GM21390 (cell line): ENCODE results near the gene ANGPTL7.
"Not testable (repeated sequence)": the region's sequence is repeated elsewhere in the genome, so short reads cannot be mapped to it uniquely, and the experiment has no call there.

ENCODE experiments used
- ATAC-seq: cut with Tn5 transposase; IDR thresholded peaks from one replicate; pipeline ENCODE4 v1.9.1; 2021; ENCODE audit not compliant: unreplicated experiment

ANGPTL7 gene, protein sequence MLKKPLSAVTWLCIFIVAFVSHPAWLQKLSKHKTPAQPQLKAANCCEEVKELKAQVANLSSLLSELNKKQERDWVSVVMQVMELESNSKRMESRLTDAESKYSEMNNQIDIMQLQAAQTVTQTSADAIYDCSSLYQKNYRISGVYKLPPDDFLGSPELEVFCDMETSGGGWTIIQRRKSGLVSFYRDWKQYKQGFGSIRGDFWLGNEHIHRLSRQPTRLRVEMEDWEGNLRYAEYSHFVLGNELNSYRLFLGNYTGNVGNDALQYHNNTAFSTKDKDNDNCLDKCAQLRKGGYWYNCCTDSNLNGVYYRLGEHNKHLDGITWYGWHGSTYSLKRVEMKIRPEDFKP

GRCh38 chr1:11188858-11189451, at the start of gene ANGPTL7:
Gene ANGPTL7, plus strand, starts transcription at chr1:11189355. Its CDS starts 225 bp downstream, at chr1:11189580.
- ATAC-seq, result no peak

DNA sequence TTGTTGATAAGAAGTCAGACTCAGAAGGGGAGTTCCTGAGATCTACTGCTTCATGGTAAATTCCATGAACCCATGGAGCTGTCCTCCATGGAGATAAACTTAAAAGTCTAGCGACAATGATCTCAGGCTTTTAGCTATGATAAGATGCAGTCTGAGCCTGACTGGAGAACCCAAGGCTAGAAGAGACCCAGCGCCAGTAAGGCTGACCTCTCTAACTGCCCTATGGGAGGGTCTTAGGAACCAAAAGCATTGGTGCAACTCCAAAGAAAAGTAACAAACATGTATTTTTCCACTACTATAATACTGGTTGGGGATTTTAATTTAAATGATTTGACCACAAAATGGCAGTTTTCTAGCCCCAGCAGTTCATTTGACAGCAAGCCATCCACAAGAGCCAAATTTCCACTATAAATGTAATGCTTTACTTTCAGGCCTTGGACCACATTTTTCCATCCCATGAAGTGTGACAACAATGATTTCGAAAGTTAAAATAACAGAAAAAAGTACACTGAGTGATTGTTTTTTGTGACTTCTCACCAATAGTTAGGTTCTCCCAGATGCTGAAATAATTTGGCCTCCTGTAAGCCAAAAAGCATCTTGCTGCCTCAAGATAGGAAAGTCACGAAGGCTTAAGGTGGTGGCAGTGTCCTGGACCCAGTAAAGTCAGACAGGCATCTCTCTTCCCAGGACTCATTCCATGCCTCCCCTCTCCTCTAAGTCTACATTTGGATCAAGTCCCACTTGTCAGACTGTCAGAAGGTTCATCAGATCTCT, 46.4 kb upstream of the ANGPTL7 start:
- ATAC-seq, result no peak

DNA sequence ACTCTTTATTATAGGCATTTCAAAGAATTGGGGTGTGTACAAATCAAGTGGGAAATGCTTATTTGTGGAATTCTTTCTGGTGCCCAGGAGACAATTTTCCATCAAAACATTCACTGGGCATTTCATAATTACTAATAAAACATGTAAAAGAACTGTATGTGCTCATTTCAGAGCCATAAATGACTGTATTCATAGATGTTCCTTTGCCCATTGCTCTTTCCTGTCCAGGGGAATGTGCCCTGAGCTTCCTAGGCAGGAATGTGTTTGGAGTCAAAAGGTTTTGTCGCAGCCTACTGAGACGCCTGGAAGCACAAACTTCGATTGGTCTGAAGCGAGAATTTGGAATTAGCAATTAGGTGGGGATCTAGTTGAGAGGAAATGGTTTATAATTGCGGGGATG, 45.8 kb upstream of the ANGPTL7 start:
- no peak for ATAC-seq

DNA sequence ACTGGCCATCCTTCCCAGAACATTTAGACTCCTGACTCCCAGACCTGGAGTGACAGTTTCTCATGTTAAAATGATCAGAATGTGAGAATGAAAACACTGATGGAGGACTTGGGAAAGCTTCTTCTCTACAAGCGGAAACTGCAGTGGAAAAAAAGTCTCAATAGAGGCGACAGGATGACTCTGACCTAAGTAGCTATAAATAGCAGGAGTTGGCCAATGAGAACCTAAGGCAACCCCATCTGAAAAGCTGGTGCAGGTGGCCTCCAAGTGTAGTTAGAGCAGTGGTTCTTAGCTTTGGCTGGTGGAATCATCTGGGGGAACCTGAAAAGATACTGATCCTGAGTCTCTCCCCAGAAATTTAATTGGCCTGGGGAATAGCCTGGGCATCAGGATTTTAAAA, 45.2 kb upstream of the ANGPTL7 start:
- ATAC-seq, result no peak

DNA sequence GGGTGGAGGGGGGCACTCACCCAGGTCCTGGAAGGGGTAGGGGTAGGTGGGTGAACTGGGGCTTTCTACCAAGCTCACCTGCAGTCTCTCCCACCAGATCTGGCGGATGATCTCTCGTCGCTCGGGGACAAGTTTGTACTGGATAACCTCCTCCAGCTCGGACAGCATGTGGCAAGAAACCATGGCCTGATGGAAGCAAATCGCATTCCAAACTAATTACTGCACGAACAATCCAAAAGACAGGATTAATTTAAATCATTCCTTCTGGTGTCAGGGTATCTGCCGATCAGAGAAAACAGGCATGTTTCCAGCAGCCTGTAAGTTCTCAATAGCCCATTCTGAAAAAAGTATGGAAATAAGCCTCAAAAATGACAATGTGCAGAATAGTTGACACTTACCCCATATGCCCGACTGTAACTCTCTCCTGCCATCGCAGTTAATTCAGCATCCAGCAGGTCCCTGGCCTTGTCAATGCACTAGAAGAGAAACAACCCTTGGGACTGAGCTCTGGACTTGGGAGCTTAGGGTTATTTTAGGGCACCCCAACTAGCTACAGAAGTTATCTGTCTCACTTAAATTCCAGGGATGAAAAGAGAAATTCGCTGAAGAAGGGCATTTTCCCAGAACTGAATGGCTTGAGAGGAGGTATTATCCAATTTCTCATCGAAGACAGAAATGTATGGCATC, 44.4 kb upstream of the ANGPTL7 start:
- ATAC-seq, result no peak

DNA sequence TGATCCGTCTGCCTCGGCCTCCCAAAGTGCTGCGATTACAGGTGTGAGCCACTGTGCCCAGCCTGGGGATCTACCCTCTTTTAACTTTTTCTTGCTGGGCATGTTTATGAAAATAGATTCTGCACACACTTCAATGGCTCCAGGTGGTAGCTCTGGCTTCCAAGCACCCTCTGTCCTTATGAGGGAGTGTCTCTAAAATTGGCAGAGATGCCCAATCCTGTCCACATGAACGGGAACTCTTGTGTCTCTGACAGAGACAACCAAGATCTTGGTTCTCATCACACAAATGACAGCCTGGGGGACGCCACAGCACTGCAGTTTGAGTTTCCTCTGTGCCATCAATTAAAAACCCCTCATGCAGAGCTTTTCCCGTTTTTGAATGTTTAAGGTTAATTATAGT, 43.4 kb upstream of the ANGPTL7 start:
- ATAC-seq, result no peak

DNA sequence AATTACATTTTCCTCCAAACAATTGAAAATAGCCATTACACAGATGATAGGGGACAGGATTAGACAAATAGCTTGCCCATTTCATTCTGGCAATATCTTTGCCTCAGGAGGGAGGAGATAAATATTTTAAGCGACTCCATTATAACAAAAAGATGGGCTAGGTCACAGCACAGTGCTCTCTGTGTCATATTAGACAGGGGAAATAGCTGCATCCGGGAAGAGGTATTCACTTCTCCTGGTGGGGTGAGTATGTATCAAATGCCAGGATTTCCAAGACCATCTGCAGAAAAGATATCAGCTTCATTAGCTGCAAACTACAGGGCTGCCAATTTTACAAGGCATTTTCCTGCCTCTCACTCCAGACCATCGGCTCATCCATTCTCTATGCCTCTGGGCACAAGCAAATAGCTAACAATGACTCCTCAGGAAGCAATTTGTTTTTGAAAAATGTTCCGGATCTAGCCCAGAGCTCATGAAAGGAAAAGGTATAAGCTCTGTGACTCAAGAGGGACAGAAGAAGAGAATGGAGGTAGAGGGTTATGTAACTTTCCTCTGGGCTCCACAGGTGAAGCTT, 41.9 kb upstream of the ANGPTL7 start:
- ATAC-seq, result no peak

GRCh38 chr1:11150326-11150725, 38.8 kb upstream of the ANGPTL7 start:
- ATAC-seq, result no peak

GRCh38 chr1:11151114-11151513, 38.0 kb upstream of the ANGPTL7 start:
- ATAC-seq, result no peak

GRCh38 chr1:11151826-11152612, 37.1 kb upstream of the ANGPTL7 start:
- ATAC-seq, result no peak

GRCh38 chr1:11152755-11153154, 36.4 kb upstream of the ANGPTL7 start:
- no peak for ATAC-seq

DNA sequence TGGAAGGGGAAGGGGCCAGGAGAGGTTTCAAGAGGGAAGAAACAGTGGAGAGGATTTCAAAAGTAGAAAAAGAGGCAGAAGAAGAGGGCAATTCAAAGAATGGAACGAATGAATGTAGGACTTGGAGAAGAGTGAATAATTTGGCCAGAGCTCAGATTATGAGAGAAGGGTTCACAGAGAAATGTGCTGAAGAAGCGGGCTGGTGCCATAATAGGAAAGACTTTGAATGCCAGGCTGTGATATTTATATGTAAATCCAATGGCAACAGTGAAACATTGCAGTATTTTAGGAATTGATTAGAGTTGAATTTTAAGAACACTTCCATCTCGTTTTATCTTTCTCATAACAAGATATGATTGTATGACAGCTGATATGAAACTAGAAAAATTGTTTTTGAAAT, 36.0 kb upstream of the ANGPTL7 start:
- ATAC-seq, result no peak

GRCh38 chr1:11156441-11156840, 32.7 kb upstream of the ANGPTL7 start:
- ATAC-seq, result no peak

- no peak for ATAC-seq
These were observed 32.2 kb upstream of the ANGPTL7 start for GRCh38 chr1:11156963-11157362.

- no peak for ATAC-seq
These were observed 31.8 kb upstream of the ANGPTL7 start for GRCh38 chr1:11157394-11157793.

- no peak for ATAC-seq
These were observed 31.3 kb upstream of the ANGPTL7 start for GRCh38 chr1:11157867-11158266.

- no peak for ATAC-seq
These were observed 30.9 kb upstream of the ANGPTL7 start for GRCh38 chr1:11158291-11158690.

- ATAC-seq, result no peak
These were observed 30.3 kb upstream of the ANGPTL7 start for GRCh38 chr1:11158720-11159321.

- not testable (repeated sequence) for ATAC-seq
These were observed 26.4 kb upstream of the ANGPTL7 start for GRCh38 chr1:11162752-11163151.

GRCh38 chr1:11166744-11167143, 22.4 kb upstream of the ANGPTL7 start:
- ATAC-seq, result not testable (repeated sequence)
